SH-SY5Y (cell line): Measurements from ENCODE around the gene UCP1.

Experiments used
- GATA2 ChIP-seq: IDR thresholded peaks from 2 replicates; pipeline ENCODE4 v1.6.1; 2011; ENCODE audit warnings: mild to moderate bottlenecking, low read depth, low read length
- GATA3 ChIP-seq: IDR thresholded peaks from 2 replicates; pipeline ENCODE4 v1.6.1; 2011; ENCODE audit warnings: low read depth, mild to moderate bottlenecking, low read length, moderate library complexity

GRCh38 chr4:140523857-140524742 lies 44.7 kb downstream of the UCP1 start, which contains the start of gene ELMOD2:
- TF ChIP-seq GATA2 (peak; percentile 95), GATA3 (peak; percentile 65)
